Upper lobe of left lung (tissue), 6 donors: ENCODE data around the gene TOMM7. TPM values are rescaled to one million over a fixed set of nuclear protein-coding genes. Genes with fewer than 3 reads are reported as not detected.

Experiments
- ATAC-seq, 2 donors: fragments of 200-7000 bp; cut with Tn5 transposase; one replicate each; pipeline ENCODE4 v1.9.1; 2022; ENCODE audit warnings: mild to moderate bottlenecking in 2 of 2, moderate library complexity in 2 of 2; ENCODE audit not compliant: low FRiP score in 2 of 2
- DNase-seq, 2 donors: peaks; one replicate each; pipeline ENCODE4 v3.0.0-alpha.2; 2019 to 2020
- H3K27ac ChIP-seq, 4 donors: fragments of 200-600 bp; sonication (generic); one replicate each; pipeline ENCODE4 v1.5.1; 2016 to 2019
- H3K27me3 ChIP-seq, 4 donors: fragments of 200-600 bp; sonication (generic); one replicate each; pipeline ENCODE4 v1.5.1; 2017 to 2019
- H3K36me3 ChIP-seq, 4 donors: fragments of 200-600 bp; sonication (generic); one replicate each; pipeline ENCODE4 v1.5.1; 2016 to 2019
- H3K4me1 ChIP-seq, 4 donors: fragments of 200-600 bp; sonication (generic); one replicate each; pipeline ENCODE4 v1.5.1; 2018 to 2019
- H3K4me3 ChIP-seq, 4 donors: fragments of 200-600 bp; sonication (generic); one replicate each; pipeline ENCODE4 v1.5.1; 2017 to 2019; ENCODE audit warnings: mild to moderate bottlenecking in 2 of 4, moderate library complexity in 1 of 4
- H3K9me3 ChIP-seq, 4 donors: fragments of 200-600 bp; sonication (generic); one replicate each; pipeline ENCODE4 v1.5.1; 2018 to 2019
- CTCF ChIP-seq, 6 experiments: fragments of 450-650 bp in 4 of 6; fragments of 200-600 bp in 2 of 6; sonication (generic) in 2 of 6; IDR thresholded peaks; one replicate each; pipeline ENCODE4 v1.5.1; 2016 to 2019; ENCODE audit warnings: antibody characterized with exemption in 6 of 6
- EP300 ChIP-seq, 4 donors: sonication (generic); formaldehyde crosslinking; IDR thresholded peaks; one replicate each; pipeline ENCODE4 v1.5.1; 2017; ENCODE audit warnings: antibody characterized with exemption in 4 of 4, control low read depth in 2 of 4
- POLR2A ChIP-seq, 4 donors: fragments of 450-650 bp; IDR thresholded peaks; one replicate each; pipeline ENCODE4 v1.5.1; 2016 to 2017; ENCODE audit warnings: antibody characterized with exemption in 4 of 4, mild to moderate bottlenecking in 2 of 4
- POLR2AphosphoS5 ChIP-seq, 2 donors: sonication (generic); formaldehyde crosslinking; IDR thresholded peaks; one replicate each; pipeline ENCODE4 v1.5.1; 2017; ENCODE audit warnings: antibody characterized with exemption in 2 of 2
- WGBS, 2 donors: methylation state at CpG; one replicate each; pipeline ENCODE4 v1.1.5; 2017 to 2018; 5-methylcytosine and 5-hydroxymethylcytosine counted together
- total RNA-seq, 6 donors: library from RNA; depleted of rRNA in 4 of 6; stranded (reverse); fragments of >200 nt in 4 of 6; gene quantifications; one replicate each; pipeline versions ENCODE4 v1.1.0 to v1.2.1, GENCODE V29; 2016 to 2021
- donor health status: DM: no; HTN: no; CAD: no; lungs with moderate emphysema.
- donor health status: DM: no; HTN: yes; CAD: no; lungs with severe emphysema.

TOMM7 gene
- total RNA-seq, 6 donors from 2014 or later, result 42.4 to 387 (median 171) TPM

DNA sequence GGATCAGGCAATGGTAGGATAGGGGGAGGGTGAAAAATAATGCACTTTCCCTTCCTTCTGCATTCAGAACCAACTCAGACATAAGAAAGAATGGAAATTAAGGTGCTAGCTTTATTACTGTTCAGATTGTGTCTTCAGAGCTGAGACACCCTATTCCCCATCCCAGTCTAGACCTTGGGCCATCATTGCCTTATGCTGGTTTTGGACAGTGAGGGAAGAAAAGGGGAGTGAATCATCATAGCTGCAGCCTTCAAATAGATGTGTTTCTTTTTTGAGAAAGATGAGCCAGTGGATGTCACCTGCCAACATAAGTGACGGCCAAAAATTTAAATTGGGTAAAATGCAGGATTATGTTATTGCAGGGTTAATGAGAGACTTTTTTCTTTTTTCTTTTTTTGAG lies 27.0 kb upstream of the TOMM7 start:
- TF ChIP-seq POLR2A (IDR thresholded peaks at IDR 0.05), result no peak
- TF ChIP-seq CTCF (IDR thresholded peaks at IDR 0.05), result no peak
- no peak for TF ChIP-seq POLR2AphosphoS5 (IDR thresholded peaks at IDR 0.05)
- no peak for TF ChIP-seq EP300 (IDR thresholded peaks at IDR 0.05)
- Histone ChIP-seq H3K27me3 (no peaks in the 10 kb centered on the region), H3K9me3 (no peaks in the 10 kb centered on the region), H3K4me1 (peaks cover 0 to 4% (median 2%) of the 10 kb centered on the region in 4 donors), H3K27ac (no peak overlapping the region), H3K36me3 (no peaks in the 10 kb centered on the region), H3K4me3 (no peak overlapping the region)
- ATAC-seq (no peak), DNase-seq (no peak)
- WGBS, 2 donors, result 86 to 95% methylated on average over 1 of the region's 1 CpG

DNA sequence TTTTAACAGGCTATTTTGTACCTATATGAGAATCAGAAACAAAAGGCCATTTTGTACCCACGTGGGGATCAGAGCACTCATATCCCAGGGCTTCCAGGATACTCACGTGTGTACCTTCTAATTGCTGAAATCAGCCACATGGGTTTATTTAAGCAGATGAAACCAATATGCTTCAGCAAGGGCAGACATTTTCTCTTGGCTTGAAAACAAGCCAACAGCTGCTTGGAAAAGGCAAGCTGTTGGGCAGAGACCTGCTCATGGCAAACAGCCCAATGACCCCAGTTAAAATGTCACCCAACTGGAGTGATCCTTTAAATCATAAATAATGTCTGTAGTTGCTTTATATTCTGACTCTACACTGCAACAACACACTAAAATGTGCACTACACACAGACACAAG lies 26.5 kb upstream of the TOMM7 start:
- Histone ChIP-seq H3K27ac (no peak overlapping the region), H3K4me3 (no peak overlapping the region), H3K4me1 (peaks cover 0 to 4% (median 2%) of the 10 kb centered on the region in 4 donors), H3K9me3 (no peaks in the 10 kb centered on the region), H3K27me3 (no peaks in the 10 kb centered on the region), H3K36me3 (no peaks in the 10 kb centered on the region)
- DNase-seq (no peak), ATAC-seq (no peak)
- WGBS, 2 donors, result 53 to 67% methylated on average over 2 of the region's 2 CpGs
- TF ChIP-seq POLR2A (IDR thresholded peaks at IDR 0.05) (no peak), CTCF (IDR thresholded peaks at IDR 0.05) (no peak), EP300 (IDR thresholded peaks at IDR 0.05) (no peak), POLR2AphosphoS5 (IDR thresholded peaks at IDR 0.05) (no peak)

- Histone ChIP-seq H3K36me3 (no peaks in the 10 kb centered on the region), H3K27me3 (no peaks in the 10 kb centered on the region), H3K4me1 (no peaks in the 10 kb centered on the region), H3K4me3 (no peak overlapping the region), H3K9me3 (no peaks in the 10 kb centered on the region), H3K27ac (no peak overlapping the region)
- ATAC-seq, result no peak
- 75 to 92% methylated on average over 1 of the region's 1 CpG for WGBS, 2 donors
- DNase-seq, result no peak
- TF ChIP-seq POLR2AphosphoS5 (IDR thresholded peaks at IDR 0.05) (no peak), POLR2A (IDR thresholded peaks at IDR 0.05) (no peak), EP300 (IDR thresholded peaks at IDR 0.05) (no peak), CTCF (IDR thresholded peaks at IDR 0.05) (no peak)
Measured at GRCh38 chr7:22846961-22847360, 24.3 kb upstream of the TOMM7 start.

DNA sequence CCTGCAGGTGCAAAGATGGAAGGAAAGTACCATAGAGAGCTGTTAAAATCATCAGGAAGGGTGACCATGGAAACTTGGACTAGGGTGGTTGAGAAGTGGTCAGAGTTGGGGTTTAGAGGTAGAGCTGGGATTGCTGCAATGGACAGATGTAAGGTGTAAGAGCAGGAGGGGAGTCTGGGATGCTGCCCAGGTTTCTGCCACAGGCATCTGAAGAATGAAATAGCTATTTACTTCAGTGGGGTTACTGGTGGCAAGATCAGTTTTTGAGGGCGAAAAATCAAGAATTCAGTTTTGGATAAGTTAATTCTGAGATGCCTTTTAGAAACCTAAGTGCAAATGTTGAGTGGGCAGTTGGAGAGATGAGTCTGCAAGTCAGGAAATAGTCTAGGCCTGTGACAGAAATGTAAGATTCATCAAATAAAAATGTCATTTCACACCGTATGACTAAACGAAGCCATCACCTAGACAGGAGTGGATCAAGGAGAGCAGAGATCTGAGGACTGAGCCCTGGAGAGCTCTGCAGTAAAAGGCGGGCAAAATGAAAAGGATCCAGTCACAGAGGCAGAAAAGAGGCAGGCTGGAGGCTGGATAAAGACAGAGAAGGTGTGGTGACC lies 22.7 kb upstream of the TOMM7 start:
- no peaks in the 10 kb centered on the region for H3K27me3 ChIP-seq
- ATAC-seq, result no peak

More for the DNA sequence above, 22.7 kb upstream of the TOMM7 start:
- H3K4me3 ChIP-seq, result no peak overlapping the region
- H3K36me3 ChIP-seq, result no peaks in the 10 kb centered on the region
- no peak for DNase-seq
- H3K27ac ChIP-seq, result no peak overlapping the region
- TF ChIP-seq EP300 (IDR thresholded peaks at IDR 0.05), result no peak
- TF ChIP-seq POLR2AphosphoS5 (IDR thresholded peaks at IDR 0.05), result no peak
- TF ChIP-seq CTCF (IDR thresholded peaks at IDR 0.05), result no peak
- no peak for TF ChIP-seq POLR2A (IDR thresholded peaks at IDR 0.05)
- no peaks in the 10 kb centered on the region for H3K9me3 ChIP-seq
- WGBS, 2 donors, result 83 to 89% methylated on average over 4 of the region's 4 CpGs
- no peaks in the 10 kb centered on the region for H3K4me1 ChIP-seq
